K562 (cell line): Measurements from ENCODE around the gene LRRC8C. TPM values are rescaled to one million over a fixed set of nuclear protein-coding genes. Genes with fewer than 3 reads are reported as not detected.
"Not testable (repeated sequence)": the region's sequence is repeated elsewhere in the genome, so short reads cannot be mapped to it uniquely, and the experiment has no call there.

ENCODE experiments used
- ATAC-seq: fragments of 200-7000 bp; cut with Tn5 transposase; 3 replicates; pipeline ENCODE4 v1.9.1; 2020; ENCODE audit warnings: moderate library complexity
- BruUV-seq: library from RNA; stranded (reverse); fragments of 400-500 nt; replicated peaks from 2 replicates; lab custom pipeline; 2021; lab: Mats Ljungman, UMichigan
- CTCF ChIA-PET: fragments of 300-600 bp; formaldehyde crosslinking; extraction: SDS; loops from one replicate; lab custom pipeline; 2021; ENCODE audit warnings: low intra/inter-chr PET ratio; lab: Yijun Ruan, JAX
- POLR2A ChIA-PET: fragments of 300-600, 350-650 bp; sonication (Branson Sonifier 250); formaldehyde crosslinking; extraction: SDS; loops from one replicate; lab custom pipeline; 2021; ENCODE audit warnings: antibody characterized with exemption, inconsistent platforms; lab: Yijun Ruan, JAX
- DNase-seq, 4 experiments: peaks; one replicate each; pipeline versions ENCODE4 v3.0.0 to v3.0.0-alpha.2; 2011 to 2018; ENCODE audit warnings: low spot score in 3 of 4, mixed read lengths in 3 of 4; ENCODE audit errors: extremely low read depth in 1 of 4
- FAIRE-seq: peaks from 2 replicates; lab custom pipeline; 2011; peaks lifted over from hg19 to GRCh38; lab: Jason Lieb, UNC
- H2AFZ ChIP-seq: 2 replicates; pipeline ENCODE4 v1.6.0; 2011; ENCODE audit warnings: low read depth, low read length, control low read depth, inconsistent platforms
- H3K27ac ChIP-seq: fragments of 200-600 bp; 3 replicates; pipeline ENCODE4 v1.8.0; 2011; ENCODE audit warnings: low read depth, mild to moderate bottlenecking, control low read depth, inconsistent platforms, low read length, moderate library complexity, mixed read lengths; ENCODE audit errors: extremely low read depth
- H3K27me3 ChIP-seq, 2 experiments: fragments of 300-600 bp in 1 of 2; 2 replicates in 1 of 2; 3 replicates in 1 of 2; pipeline versions ENCODE4 v1.6.0 to v1.8.0; 2011; ENCODE audit warnings: inconsistent platforms in 2 of 2, low read length in 2 of 2, mild to moderate bottlenecking in 1 of 2, mixed read lengths in 1 of 2, moderate library complexity in 1 of 2; ENCODE audit not compliant: control insufficient read depth in 2 of 2, insufficient read depth in 2 of 2
- H3K36me3 ChIP-seq: fragments of 300-600 bp; 3 replicates; pipeline ENCODE4 v1.8.0; 2011; ENCODE audit warnings: mild to moderate bottlenecking, low read length, inconsistent platforms; ENCODE audit not compliant: control insufficient read depth, insufficient read depth
- H3K4me1 ChIP-seq, 2 experiments: fragments of 200-600 bp in 1 of 2; replicated peaks in 1 of 2; 2 replicates in 1 of 2; 3 replicates in 1 of 2; pipeline versions ENCODE4 v1.5.1 to v1.8.0; 2011; ENCODE audit warnings: inconsistent platforms in 2 of 2, low read length in 2 of 2, mild to moderate bottlenecking in 1 of 2, mixed read lengths in 1 of 2, moderate library complexity in 1 of 2; ENCODE audit not compliant: control insufficient read depth in 2 of 2, insufficient read depth in 2 of 2
- H3K4me2 ChIP-seq: 2 replicates; pipeline ENCODE4 v1.6.1; 2011; ENCODE audit warnings: low read length, control low read depth, inconsistent platforms, mixed read lengths; ENCODE audit not compliant: insufficient read depth
- H3K4me3 ChIP-seq: fragments of 200-600 bp; sonication (generic), shearing (Covaris generic); 2 replicates; pipeline ENCODE4 v1.5.1; 2016; ENCODE audit warnings: control low read depth, inconsistent platforms
- H3K79me2 ChIP-seq: fragments of 200-600 bp; 3 replicates; pipeline ENCODE4 v1.8.0; 2011; ENCODE audit warnings: low read length, inconsistent platforms; ENCODE audit not compliant: control insufficient read depth, insufficient read depth
- H3K9ac ChIP-seq, 2 experiments: 2 replicates each; pipeline versions ENCODE4 v1.6.0 to v1.6.1; 2011; ENCODE audit warnings: low read depth in 2 of 2, low read length in 2 of 2, control low read depth in 1 of 2, inconsistent platforms in 1 of 2, mild to moderate bottlenecking in 1 of 2, mixed read lengths in 1 of 2; ENCODE audit not compliant: insufficient read depth in 1 of 2
- H3K9me1 ChIP-seq: one replicate; pipeline ENCODE4 v1.6.0; 2011; ENCODE audit warnings: inconsistent platforms, mild to moderate bottlenecking, low read length, moderate library complexity; ENCODE audit not compliant: control insufficient read depth, insufficient read depth
- H3K9me3 ChIP-seq: replicated peaks from 2 replicates; pipeline ENCODE4 v1.5.1; 2011; ENCODE audit warnings: low read depth, low read length, inconsistent platforms; ENCODE audit not compliant: control insufficient read depth, insufficient read depth
- H4K20me1 ChIP-seq: replicated peaks from 2 replicates; pipeline ENCODE4 v1.6.1; 2011; ENCODE audit warnings: low read length, inconsistent platforms, mixed read lengths; ENCODE audit not compliant: control insufficient read depth, insufficient read depth
- BCOR ChIP-seq: fragments of 450-650 bp; IDR thresholded peaks from 2 replicates; pipeline ENCODE4 v1.6.1; 2016
- DEAF1 ChIP-seq: fragments of 450-650 bp; formaldehyde crosslinking; IDR thresholded peaks from 2 replicates; pipeline ENCODE4 v1.4.0; 2020; ENCODE audit warnings: mild to moderate bottlenecking, moderate library complexity
- EHMT2 ChIP-seq: fragments of 450-650 bp; IDR thresholded peaks from 2 replicates; pipeline ENCODE4 v1.6.1; 2018; ENCODE audit warnings: antibody characterized with exemption
- FOXJ2 ChIP-seq: fragments of 200-800 bp; sonication (Bioruptor generic); IDR thresholded peaks from 2 replicates; pipeline ENCODE4 v1.6.1; 2016; ENCODE audit warnings: missing genetic modification characterization, missing compliant biosample characterization
- HCFC1 ChIP-seq: IDR thresholded peaks from 2 replicates; pipeline ENCODE4 v1.6.1; 2012; ENCODE audit warnings: low read depth, low read length, improper control_type of control experiment
- KDM1A ChIP-seq, 2 experiments: fragments of 450-650 bp; IDR thresholded peaks; 2 replicates each; pipeline ENCODE4 v1.6.1; 2016; ENCODE audit warnings: mild to moderate bottlenecking in 2 of 2
- MYNN ChIP-seq, 2 experiments: sonication (generic); formaldehyde crosslinking in 1 of 2; IDR thresholded peaks; 2 replicates each; pipeline versions ENCODE4 v1.5.0 to v1.6.1; 2016 to 2020; ENCODE audit warnings: antibody characterized with exemption in 1 of 2, missing genetic modification reagents in 1 of 2
- ZHX1 ChIP-seq: fragments of 150-350 bp; conservative IDR thresholded peaks from 2 replicates; pipeline ENCODE4 v1.6.1; 2014; ENCODE audit warnings: low read length
- ZNF274 ChIP-seq: IDR thresholded peaks from 2 replicates; pipeline ENCODE4 v1.6.1; 2011; ENCODE audit warnings: low read depth, mild to moderate bottlenecking, low read length, moderate library complexity, borderline replicate concordance
- WGBS: fragments of 100-300 bp; shearing (Covaris generic); methylation state at CpG from one replicate; pipeline ENCODE4 v1.1.6; 2016; ENCODE audit warnings: low coverage, mixed read lengths; ENCODE audit not compliant: insufficient coverage; ENCODE audit errors: missing lambda C conversion rate; 5-methylcytosine and 5-hydroxymethylcytosine counted together
- in situ Hi-C: fragments of 300-500 bp; cut with MboI; formaldehyde crosslinking; loops from 4 replicates; pipeline ENCODE4 v1.15.0; 2018; ENCODE audit warnings: inconsistent platforms, mixed read lengths
- intact Hi-C: fragments of 100-400 bp; cut with micrococcal nuclease; formaldehyde crosslinking; loops from 2 replicates; pipeline ENCODE4 v1.14.2; 2022
- polyA plus RNA-seq, 8 experiments: library from polyadenylated mRNA; depleted of rRNA in 4 of 8; stranded (reverse) in 5 of 8; unstranded in 3 of 8; fragments of >200 nt; fragmentation: Nextera tagmentation in 2 of 8; fragmentation: Illumina TruSeq in 1 of 8; extraction: Ambion mirVana in 2 of 8; extraction: Trizol in 1 of 8; gene quantifications; 2 replicates each; pipeline versions ENCODE4 v1.2.1 to v1.2.3, GENCODE V29; 2011 to 2014; ENCODE audit warnings: inconsistent platforms in 1 of 8, missing spikeins in 1 of 8
- total RNA-seq, 7 experiments: library from RNA; depleted of rRNA in 6 of 7; stranded (reverse); fragments of >200 nt in 6 of 7; fragmentation: Illumina TruSeq in 2 of 7; extraction: Trizol in 2 of 7; gene quantifications; 2 replicates each; pipeline versions ENCODE4 v1.2.1 to v1.2.3, GENCODE V29; 2011 to 2021; ENCODE audit warnings: low replicate concordance in 1 of 7

The LRRC8C gene
- total and polyA plus RNA-seq, 9 of the 15 experiments (the other 6 are each of a cell fraction or from before 2014, with no cell fraction given), result 1.00 to 12.5 (median 4.5) TPM

- ATAC-seq, H3K9me1 ChIP-seq, FAIRE-seq, H4K20me1 ChIP-seq, DNase-seq, POLR2A ChIA-PET, H3K9ac ChIP-seq, H3K36me3 ChIP-seq, H2AFZ ChIP-seq, H3K4me3 ChIP-seq, H3K4me2 ChIP-seq, H3K79me2 ChIP-seq, H3K27ac ChIP-seq, CTCF ChIA-PET, BruUV-seq, H3K9me3 ChIP-seq, H3K27me3 ChIP-seq: not testable (repeated sequence)
- TF ChIP-seq KDM1A (IDR thresholded peaks at IDR 0.05), result 0 out of 4 replicates have a peak, but pooled peaks of 1 of the 2 experiments have one; percentile 19
- peak; percentile 58 for TF ChIP-seq BCOR
- WGBS, result no CpG with 5 or more reads among the region's 2 CpGs
- intact Hi-C loops, result loop anchor here (5.0 to 10.0 kb wide), 2 partner anchors 57 to 170 kb away; no protein-coding TSS in a partner anchor
- H3K4me1 ChIP-seq, result peaks cover 5 to 46% of the 10 kb centered on the region in 2 experiments
- in situ Hi-C loops, result loop anchor here (5.0 kb wide), 1 partner anchor 73 kb away; the partner anchor contains the start of gene LRRC8C
Measured at GRCh38 chr1:89704885-89705284, 72.0 kb downstream of the LRRC8C start.

- Histone ChIP-seq H3K79me2 (no peaks in the 10 kb centered on the region), H3K27ac (peak overlapping the region; percentile 13; the same call in 1 of the 3 replicates), H3K9ac (0 out of 4 replicates have a peak overlapping the region, but pooled peaks of 1 of the 2 experiments have one; percentile 4), H4K20me1 (no peaks in the 10 kb centered on the region), H3K9me3 (no peaks in the 10 kb centered on the region), H3K9me1 (no peaks in the 10 kb centered on the region), H3K4me3 (no peak overlapping the region), H3K27me3 (no peaks in the 10 kb centered on the region), H2AFZ (no peak overlapping the region), H3K36me3 (no peaks in the 10 kb centered on the region), H3K4me2 (peak overlapping the region; percentile 49), H3K4me1 (peaks cover under 1 to 43% of the 10 kb centered on the region in 2 experiments)
- no TSS peak for BruUV-seq
- intact Hi-C loops (loop anchor here (10.0 kb wide), 1 partner anchor 171 kb away; no protein-coding TSS in a partner anchor), in situ Hi-C loops (no loop called here)
- no peak for FAIRE-seq
- WGBS, result 40% methylated on average over 6 of the region's 6 CpGs
- ChIA-PET CTCF (interaction anchor here (0.6 kb wide), 1 partner anchor 20 kb away, joined by 3 read pairs; no protein-coding TSS in a partner anchor), POLR2A (interaction anchor here (0.9 to 1.6 kb wide), 2 partner anchors 14 to 57 kb away, joined by 6 to 7 read pairs; no protein-coding TSS in a partner anchor)
- no peak for ATAC-seq
- DNase-seq, result no peak
- TF ChIP-seq EHMT2 (no peak), ZNF274 (no peak), MYNN (IDR thresholded peaks at IDR 0.05) (0 out of 2 replicates have a peak, but pooled peaks have one; percentile 49), MYNN (CRISPR knock-in tag; IDR thresholded peaks at IDR 0.05) (no peak), DEAF1 (CRISPR knock-in tag) (no peak), HCFC1 (no peak), ZHX1 (no peak), FOXJ2 (tag) (no peak)
Measured at GRCh38 chr1:89705901-89706699, 73.2 kb downstream of the LRRC8C start.
